Measurements from ENCODE around the gene HYI.
"Not testable (repeated sequence)": the region's sequence is repeated elsewhere in the genome, so short reads cannot be mapped to it uniquely, and the experiment has no call there.

Gene HYI, protein sequence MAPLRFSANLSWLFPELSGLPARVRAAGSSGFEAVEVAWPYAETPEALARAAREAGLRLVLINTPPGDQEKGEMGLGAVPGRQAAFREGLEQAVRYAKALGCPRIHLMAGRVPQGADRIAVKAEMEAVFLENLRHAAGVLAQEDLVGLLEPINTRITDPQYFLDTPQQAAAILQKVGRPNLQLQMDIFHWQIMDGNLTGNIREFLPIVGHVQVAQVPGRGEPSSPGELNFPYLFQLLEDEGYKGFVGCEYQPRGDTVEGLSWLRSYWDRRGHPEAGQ

GRCh38 chr1:43453442-43454269 is at the start of gene HYI:
Gene HYI (minus strand): TSS chr1:43453931. CDS start chr1:43453793, 138 bp downstream.
- peak; percentile 52 to 73 for DNase-seq

DNA sequence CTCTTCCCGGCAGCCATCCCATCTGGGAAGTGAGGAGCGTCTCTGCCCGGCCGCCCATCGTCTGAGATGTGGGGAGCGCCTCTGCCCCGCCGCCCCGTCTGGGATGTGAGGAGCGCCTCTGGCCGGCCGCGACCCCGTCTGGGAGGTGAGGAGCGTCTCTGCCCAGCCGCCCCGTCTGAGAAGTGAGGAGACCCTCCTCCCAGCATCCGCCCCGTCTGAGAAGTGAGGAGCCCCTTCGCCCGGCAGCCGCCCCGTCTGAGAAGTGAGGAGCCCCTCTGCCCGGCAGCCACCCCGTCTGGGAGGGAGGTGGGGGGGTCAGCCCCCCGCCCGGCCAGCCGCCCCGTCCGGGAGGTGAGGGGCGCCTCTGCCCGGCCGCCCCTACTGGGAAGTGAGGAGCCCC is 48.1 kb upstream of the HYI start:
- DNase-seq = not testable (repeated sequence)

DNA sequence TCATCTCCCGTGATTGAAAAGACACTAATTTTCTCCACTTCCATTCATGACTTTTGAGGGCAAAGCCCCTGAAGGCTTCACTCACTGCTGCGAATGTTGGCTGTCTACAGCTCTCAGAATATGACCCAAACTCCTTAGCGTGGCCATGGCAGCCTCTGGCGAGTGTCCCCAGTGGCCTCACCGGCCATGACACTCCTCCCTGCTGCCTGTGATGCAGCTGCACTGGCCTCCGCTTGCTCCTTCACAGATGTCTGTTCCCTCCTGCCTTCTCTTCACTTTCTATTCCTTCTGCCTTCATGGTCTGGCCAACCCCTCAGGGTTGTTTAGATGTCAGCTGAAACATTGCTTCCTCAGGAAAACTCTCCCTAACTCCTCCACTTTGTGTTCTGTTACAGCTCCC is 46.2 kb upstream of the HYI start:
- DNase-seq = no peak

DNA sequence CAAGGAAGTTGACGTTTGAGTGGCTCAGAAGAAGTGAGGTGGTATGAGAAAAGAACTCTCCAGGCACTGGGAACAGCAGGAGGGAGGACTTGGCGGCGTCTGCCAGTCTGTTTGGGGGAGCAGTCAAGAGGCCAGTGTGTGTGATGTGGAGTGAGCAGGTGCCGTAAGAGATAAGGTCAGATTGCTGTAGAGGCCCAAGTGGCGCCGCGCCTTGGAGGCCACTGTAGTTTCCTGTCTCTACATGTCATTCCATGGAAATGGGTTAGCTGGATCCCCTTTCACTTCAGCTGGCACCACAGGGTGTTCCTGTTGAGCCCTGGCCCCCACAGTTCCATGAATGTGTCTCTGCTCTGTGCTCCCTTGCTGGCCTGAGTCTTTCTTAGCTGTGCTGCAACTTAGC is 41.5 kb upstream of the HYI start:
- no peak for DNase-seq

DNA sequence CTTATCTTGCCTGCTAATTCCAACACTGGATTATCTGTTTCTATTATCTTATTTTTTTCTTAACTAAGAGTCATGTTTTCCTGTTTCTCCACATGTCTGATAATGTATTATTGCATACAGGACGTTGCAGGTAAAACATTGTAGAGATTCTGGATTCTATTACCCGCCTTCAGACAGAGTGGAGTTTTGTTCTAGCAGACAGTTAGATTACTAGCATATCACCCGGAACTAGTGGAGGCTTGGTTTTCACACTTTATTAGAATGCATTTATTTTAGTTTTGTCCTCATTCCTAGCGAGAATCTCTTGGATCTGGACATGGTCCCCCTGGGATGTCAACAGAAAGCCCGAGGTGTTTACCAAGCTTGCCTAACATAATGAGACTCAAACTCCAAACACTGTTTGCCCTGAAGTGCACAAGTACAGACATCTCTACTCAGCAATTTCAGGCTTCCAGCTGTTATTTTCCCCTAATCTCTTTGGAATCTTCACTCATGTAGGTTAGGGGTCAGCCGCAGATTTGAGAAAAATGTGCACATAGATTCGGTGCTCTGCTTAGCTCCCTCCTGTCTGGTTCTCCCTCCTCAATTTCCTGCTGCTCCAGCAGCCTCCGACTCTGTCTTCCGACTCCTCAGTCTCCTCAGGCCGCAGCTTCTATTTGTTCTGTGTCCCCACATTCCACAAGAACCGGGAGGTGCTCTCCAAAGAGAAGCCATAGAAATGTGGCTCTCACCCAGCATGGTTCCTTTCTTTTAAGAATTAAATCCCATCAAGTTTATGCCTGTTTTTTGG is 40.1 kb upstream of the HYI start:
- no peak for DNase-seq

DNA sequence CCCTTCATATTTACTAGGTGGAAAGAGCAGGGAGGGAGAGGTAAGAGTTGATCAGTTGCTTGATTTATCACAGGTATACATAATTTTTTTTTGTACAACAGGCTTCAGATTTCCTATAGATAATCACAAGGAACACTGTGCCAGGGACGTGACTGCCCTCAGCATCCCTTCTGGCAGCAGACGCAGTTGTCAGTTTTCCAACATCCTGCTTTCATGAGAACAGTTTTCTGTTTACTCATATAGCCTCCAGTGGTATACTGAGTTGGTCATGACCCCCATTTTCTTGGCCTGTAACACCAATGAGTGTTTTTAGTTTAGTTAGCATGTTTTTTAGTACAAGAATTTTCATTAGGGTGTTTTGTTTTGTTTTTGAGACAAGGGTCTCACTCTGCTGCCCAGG is 39.1 kb upstream of the HYI start:
- DNase-seq = no peak

- DNase-seq = no peak
Measured at GRCh38 chr1:43491061-43491460, 37.3 kb upstream of the HYI start.

GRCh38 chr1:43488165-43488564 is 34.4 kb upstream of the HYI start:
- no peak for DNase-seq

- no peak for DNase-seq
Measured at GRCh38 chr1:43484367-43484766, 30.6 kb upstream of the HYI start.

DNA sequence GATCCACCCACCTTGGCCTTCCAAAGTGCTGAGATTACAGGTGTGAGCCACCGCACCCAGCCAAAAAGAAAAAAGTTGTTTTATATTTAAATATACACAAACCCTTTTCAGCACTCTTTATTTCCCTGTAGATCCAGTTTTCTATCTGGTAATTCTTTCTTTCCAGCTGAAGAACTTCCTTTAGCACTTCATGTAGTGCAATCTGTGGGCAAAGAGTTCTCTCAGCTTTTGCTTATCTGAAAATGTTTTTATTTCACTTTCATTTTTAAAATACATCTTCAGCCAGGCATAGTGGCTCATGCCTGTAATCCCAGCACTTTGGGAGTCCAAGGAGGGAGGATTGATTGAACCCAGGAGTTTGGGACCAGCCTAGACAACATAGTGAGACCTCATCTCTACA is 28.5 kb upstream of the HYI start:
- no peak for DNase-seq

DNA sequence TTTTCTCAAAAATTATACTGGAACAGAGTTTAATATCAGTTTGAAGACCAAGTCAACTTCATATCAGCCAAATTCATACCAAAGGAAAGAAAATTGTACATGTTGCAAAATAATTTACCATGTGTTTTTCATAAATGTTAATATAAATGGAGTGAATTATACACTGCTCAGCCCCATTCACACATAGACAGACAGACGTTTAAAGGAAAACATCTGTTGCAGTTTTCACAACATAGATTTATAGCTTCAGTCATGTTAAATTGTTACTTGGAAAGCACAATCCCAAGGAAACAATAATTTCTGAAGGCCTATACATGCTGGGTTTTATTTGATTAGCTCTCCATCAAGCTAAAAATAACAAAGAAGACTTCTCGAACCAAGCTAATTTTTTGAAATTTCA is 27.8 kb upstream of the HYI start:
- no peak for DNase-seq

DNA sequence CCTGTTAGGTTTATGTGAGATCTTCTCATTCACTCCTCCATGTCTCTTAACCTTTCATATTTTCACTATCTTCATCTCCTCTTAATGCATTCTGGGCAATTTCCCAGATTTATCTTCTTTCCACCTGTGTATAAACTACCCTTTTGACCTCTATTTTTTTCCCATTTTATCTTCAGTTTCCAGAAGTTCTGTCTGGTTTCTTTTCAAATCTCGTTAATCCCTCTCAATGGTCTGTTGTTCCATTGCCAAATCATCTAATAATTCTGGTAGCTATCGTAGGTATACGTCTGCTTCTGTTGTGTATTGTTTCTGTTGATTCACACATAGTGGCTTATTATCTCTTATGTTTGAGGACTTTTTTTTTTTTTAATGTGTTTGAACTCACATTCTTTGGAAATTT is 25.7 kb upstream of the HYI start:
- no peak for DNase-seq

DNA sequence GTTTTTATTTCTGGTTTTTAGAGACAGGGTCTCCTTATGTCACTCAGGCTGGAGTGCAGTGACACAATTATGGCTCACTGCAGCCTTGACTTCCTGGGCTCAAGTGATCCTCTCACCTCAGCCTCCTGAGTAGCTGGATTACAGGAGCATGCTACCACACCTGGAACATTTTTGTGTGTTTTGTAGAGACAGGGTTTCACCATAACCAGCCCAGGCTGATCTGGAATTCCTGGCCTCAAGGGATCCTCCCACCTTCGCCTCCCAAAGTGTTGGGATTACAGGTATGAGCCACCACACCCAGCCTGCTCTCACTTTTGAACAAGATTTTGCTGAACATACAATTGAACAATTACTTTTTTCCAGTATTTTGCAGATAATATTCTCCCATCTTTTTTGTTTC is 24.0 kb upstream of the HYI start:
- DNase-seq = no peak

GRCh38 chr1:43475611-43476401 is 22.1 kb upstream of the HYI start:
- DNase-seq = peak; percentile 51 to 79

GRCh38 chr1:43473463-43473862 is 19.7 kb upstream of the HYI start:
- no peak for DNase-seq

- DNase-seq = peak; percentile 81 to 88
Measured at GRCh38 chr1:43472463-43473151, 18.9 kb upstream of the HYI start.

- no peak for DNase-seq
Measured at GRCh38 chr1:43472087-43472462, 18.3 kb upstream of the HYI start.

GRCh38 chr1:43469932-43470331 is 16.2 kb upstream of the HYI start:
- no peak for DNase-seq

GRCh38 chr1:43468414-43468813 is 14.7 kb upstream of the HYI start:
- DNase-seq = no peak

DNA sequence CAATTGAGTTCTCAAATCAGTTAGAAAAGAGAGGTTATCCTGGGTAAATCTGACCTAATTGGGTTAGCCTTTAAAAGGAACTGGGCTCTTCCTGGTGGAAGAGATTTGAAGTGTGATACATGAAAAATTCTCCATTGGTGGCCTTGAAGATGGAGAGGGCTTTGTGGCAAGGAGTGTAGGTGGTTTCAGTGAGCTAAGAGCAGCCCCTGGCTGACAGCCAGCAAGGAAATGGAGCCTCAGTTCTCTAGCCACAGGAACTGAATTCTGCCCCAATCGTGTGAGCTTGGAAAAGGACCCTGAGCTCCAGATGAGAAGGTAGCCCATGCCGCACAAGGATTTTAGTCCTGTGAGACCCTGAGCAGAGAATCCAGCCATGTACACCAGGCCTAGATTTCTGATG is 12.7 kb upstream of the HYI start:
- DNase-seq = no peak

DNA sequence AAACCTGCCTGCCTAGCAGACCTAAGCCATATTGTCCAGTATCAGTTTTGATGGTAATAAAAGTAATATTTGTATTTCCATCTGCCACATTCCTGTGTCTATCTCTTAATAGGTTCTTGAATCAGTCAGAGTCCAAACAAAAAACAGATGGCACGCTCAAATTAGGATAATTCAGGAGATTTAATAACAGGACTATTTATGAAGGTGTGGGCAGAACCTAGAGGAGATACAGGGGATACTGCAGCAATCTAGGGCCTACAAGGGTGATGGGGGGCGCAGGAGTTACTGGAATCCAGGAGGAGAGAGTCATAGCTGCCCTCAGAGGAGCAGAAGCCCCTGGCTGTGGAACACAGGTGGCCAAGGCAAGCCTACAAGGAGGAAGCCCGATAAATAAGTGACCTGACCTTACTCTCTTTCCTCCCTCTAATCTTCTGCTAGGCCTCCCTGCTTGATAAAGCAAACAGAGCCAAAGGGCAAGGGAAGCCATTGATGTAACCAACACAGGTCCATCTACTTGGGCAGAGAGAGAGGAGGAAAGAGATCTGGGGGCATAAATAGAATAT is 11.9 kb upstream of the HYI start:
- DNase-seq = no peak

Data from SW 1271 (cell line).